ENCODE data around the gene UNC45A. TPM values are rescaled to one million over a fixed set of nuclear protein-coding genes. Genes with fewer than 3 reads are reported as not detected.

UNC45A gene
- total and polyA plus RNA-seq, 2 of the 4 experiments (the other 2 are of a cell fraction), result 68.9 to 100 TPM

DNA sequence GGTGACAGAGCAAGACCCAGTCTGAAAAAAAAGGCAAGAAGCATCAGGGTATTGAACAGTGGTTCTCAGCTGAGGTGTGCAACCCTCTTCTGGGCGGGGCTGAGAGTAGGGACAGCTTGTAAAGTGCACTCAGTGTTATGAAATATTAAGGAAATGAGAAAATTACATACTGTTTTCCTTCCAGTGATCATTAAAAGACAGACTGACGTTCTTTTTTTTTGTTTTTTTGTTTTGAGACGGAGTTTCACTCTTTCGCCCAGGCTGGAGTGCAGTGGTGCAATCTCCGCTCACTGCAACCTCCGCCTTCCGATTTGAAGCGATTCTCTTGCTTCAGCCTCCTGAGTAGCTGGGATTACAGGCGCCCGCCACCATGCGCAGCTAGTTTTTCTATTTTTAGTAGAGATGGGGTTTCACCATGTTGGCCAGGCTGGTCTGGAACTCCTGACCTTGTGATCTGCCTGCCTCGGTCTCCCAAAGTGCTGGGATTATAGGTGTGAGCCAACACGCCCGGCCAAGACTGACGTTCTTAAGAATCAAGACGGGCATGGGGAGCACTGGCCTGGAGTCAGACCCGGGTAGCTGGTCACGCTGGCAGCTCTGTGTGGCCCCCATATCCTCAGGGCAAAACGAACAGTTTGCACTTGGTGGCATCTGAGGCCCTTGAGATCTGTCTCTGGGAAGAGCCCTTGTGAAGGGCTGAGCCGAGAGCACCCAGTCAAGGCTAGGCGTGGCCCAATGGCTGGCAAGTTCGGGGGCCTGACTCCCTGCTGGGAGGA, 20.6 kb upstream of the UNC45A start:
- 92% methylated on average over 10 of the region's 22 CpGs; no CpG with 5 or more reads in 1 of the 2 experiments for WGBS, 2 experiments (ENCODE audit: extremely low coverage in 2 of 2, insufficient read length in 1 of 2)
- Histone ChIP-seq H2AK9ac (replicated peaks; ENCODE audit: low read depth, low read length, poor library complexity) (peak overlapping the region; percentile 42), H3K14ac (replicated peaks; ENCODE audit: low read depth, low read length) (no peak overlapping the region), H3K4me2 (ENCODE audit: low read depth, low read length) (no peak overlapping the region), H3K56ac (ENCODE audit: extremely low read depth, insufficient read depth, low read length) (no peak overlapping the region), H3K4ac (ENCODE audit: low read depth, low read length) (no peak overlapping the region), H2AK5ac (ENCODE audit: low read depth, low read length) (no peak overlapping the region), H3K9me3 (ENCODE audit: control insufficient read depth, insufficient read depth, low read length) (no peaks in the 10 kb centered on the region), H2BK5ac (ENCODE audit: low read depth, low read length, poor library complexity, severe bottlenecking) (no peak overlapping the region), H4K20me1 (ENCODE audit: insufficient read depth, low read length) (no peaks in the 10 kb centered on the region), H2AFZ (replicated peaks; ENCODE audit: low read length, poor library complexity) (no peak overlapping the region), H4K91ac (ENCODE audit: insufficient read depth, low read depth, low read length) (no peak overlapping the region), H3K18ac (ENCODE audit: low read depth, low read length) (no peak overlapping the region), H3K9me1 (ENCODE audit: insufficient read depth, low read length) (peaks cover 3% of the 10 kb centered on the region; the same call in 1 of the 2 replicates), H3K27ac (ENCODE audit: insufficient read depth, low read length) (no peak overlapping the region), H3K4me3 (ENCODE audit: insufficient read depth, low read depth, low read length) (no peak overlapping the region), H3K36me3 (ENCODE audit: control insufficient read depth, insufficient read depth, low read length) (peaks cover 48% of the 10 kb centered on the region), H4K8ac (ENCODE audit: low read depth in 2 of 2, low read length in 2 of 2) (no peak overlapping the region), H3K27me3 (ENCODE audit: control insufficient read depth, insufficient read depth, low read length) (no peaks in the 10 kb centered on the region), H2BK120ac (ENCODE audit: low read depth, low read length) (no peak overlapping the region), H2BK20ac (ENCODE audit: low read depth, low read length) (no peak overlapping the region), H3K9ac (ENCODE audit: low read depth, low read length) (no peak overlapping the region), H3K4me1 (ENCODE audit: control insufficient read depth, insufficient read depth, low read length) (peaks cover 10% of the 10 kb centered on the region; the same call in 1 of the 2 replicates), H3K23ac (ENCODE audit: low read depth, low read length) (no peak overlapping the region), H3K79me1 (ENCODE audit: low read depth in 1 of 2, low read length in 2 of 2) (no peaks in the 10 kb centered on the region), H2BK15ac (ENCODE audit: low read depth, low read length) (no peak overlapping the region), H4K5ac (ENCODE audit: low read depth, low read length) (no peak overlapping the region)
- BruUV-seq (replicated peaks), result no TSS peak
- intact Hi-C loops (cut with micrococcal nuclease), result no loop called here
- dilution Hi-C loops (cut with HindIII; ENCODE audit: low sequenced_read_pairs, unreplicated experiment), result no loop called here
- CTCF ChIA-PET, result no interaction called here
- TF ChIP-seq RFX5 (IDR thresholded peaks at IDR 0.05; ENCODE audit: low read depth, low read length) (no peak), CHD1 (IDR thresholded peaks at IDR 0.05; ENCODE audit: low read depth, low read length) (no peak), MAFK (IDR thresholded peaks at IDR 0.05; ENCODE audit: low read depth, low read length) (no peak), RAD21 (IDR thresholded peaks at IDR 0.05; ENCODE audit: low read length) (no peak), MXI1 (IDR thresholded peaks at IDR 0.05; ENCODE audit: borderline replicate concordance, low read depth, low read length) (no peak), POLR2A (IDR thresholded peaks at IDR 0.05; ENCODE audit: low read depth, low read length) (no peak), CEBPB (IDR thresholded peaks at IDR 0.05; ENCODE audit: low read depth, low read length) (no peak), RCOR1 (IDR thresholded peaks at IDR 0.05; ENCODE audit: insufficient replicate concordance, low read length) (no peak), SMC3 (IDR thresholded peaks at IDR 0.05; ENCODE audit: low read depth, low read length) (no peak), MAZ (IDR thresholded peaks at IDR 0.05; ENCODE audit: borderline replicate concordance, low read depth, low read length) (no peak), BHLHE40 (IDR thresholded peaks at IDR 0.05; ENCODE audit: low read depth, low read length) (no peak)
- TF ChIP-seq, protein P1, sequence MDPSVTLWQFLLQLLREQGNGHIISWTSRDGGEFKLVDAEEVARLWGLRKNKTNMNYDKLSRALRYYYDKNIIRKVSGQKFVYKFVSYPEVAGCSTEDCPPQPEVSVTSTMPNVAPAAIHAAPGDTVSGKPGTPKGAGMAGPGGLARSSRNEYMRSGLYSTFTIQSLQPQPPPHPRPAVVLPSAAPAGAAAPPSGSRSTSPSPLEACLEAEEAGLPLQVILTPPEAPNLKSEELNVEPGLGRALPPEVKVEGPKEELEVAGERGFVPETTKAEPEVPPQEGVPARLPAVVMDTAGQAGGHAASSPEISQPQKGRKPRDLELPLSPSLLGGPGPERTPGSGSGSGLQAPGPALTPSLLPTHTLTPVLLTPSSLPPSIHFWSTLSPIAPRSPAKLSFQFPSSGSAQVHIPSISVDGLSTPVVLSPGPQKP (IDR thresholded peaks at IDR 0.05; ENCODE audit: borderline replicate concordance, low read depth, low read length), result no peak
- TF ChIP-seq, protein P2, sequence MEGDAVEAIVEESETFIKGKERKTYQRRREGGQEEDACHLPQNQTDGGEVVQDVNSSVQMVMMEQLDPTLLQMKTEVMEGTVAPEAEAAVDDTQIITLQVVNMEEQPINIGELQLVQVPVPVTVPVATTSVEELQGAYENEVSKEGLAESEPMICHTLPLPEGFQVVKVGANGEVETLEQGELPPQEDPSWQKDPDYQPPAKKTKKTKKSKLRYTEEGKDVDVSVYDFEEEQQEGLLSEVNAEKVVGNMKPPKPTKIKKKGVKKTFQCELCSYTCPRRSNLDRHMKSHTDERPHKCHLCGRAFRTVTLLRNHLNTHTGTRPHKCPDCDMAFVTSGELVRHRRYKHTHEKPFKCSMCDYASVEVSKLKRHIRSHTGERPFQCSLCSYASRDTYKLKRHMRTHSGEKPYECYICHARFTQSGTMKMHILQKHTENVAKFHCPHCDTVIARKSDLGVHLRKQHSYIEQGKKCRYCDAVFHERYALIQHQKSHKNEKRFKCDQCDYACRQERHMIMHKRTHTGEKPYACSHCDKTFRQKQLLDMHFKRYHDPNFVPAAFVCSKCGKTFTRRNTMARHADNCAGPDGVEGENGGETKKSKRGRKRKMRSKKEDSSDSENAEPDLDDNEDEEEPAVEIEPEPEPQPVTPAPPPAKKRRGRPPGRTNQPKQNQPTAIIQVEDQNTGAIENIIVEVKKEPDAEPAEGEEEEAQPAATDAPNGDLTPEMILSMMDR (conservative IDR thresholded peaks at IDR 0.05; ENCODE audit: low read depth, low read length), result no peak
- DNase-seq, result no peak
- POLR2A ChIA-PET (ENCODE audit: unreplicated experiment), result interaction anchor here (0.6 kb wide), 1 partner anchor 474 kb away, joined by 3 read pairs; no protein-coding TSS in a partner anchor
- in situ Hi-C loops (cut with MboI; ENCODE audit: low sequenced_read_pairs), result no loop called here
- no peak for ATAC-seq (ENCODE audit: low read depth)

All from IMR-90 (cell line).